HCT116 (cell line): ENCODE measurements around the gene KDM2B.

Source experiments
- CBX3 ChIP-seq: IDR thresholded peaks from 2 replicates; pipeline ENCODE4 v1.6.1; 2012; ENCODE audit warnings: low read depth
- CTCF ChIP-seq, 3 experiments: fragments of 200-600 bp in 1 of 3; sonication (generic) in 1 of 3; IDR thresholded peaks in 2 of 3; conservative IDR thresholded peaks in 1 of 3; 2 replicates each; pipeline ENCODE4 v1.5.1; 2012 to 2017; ENCODE audit warnings: low read depth in 2 of 3, low read length in 2 of 3, antibody characterized with exemption in 1 of 3, borderline replicate concordance in 1 of 3, control low read depth in 1 of 3, mild to moderate bottlenecking in 1 of 3, mixed read lengths in 1 of 3, mixed run types in 1 of 3, moderate library complexity in 1 of 3; ENCODE audit not compliant: insufficient read depth in 1 of 3
- POLR2A ChIP-seq: IDR thresholded peaks from 2 replicates; pipeline ENCODE4 v1.7.0; 2011; ENCODE audit warnings: borderline replicate concordance; ENCODE audit not compliant: insufficient read depth, insufficient read length; ENCODE audit errors: extremely low read depth
- POLR2AphosphoS5 ChIP-seq: IDR thresholded peaks from 2 replicates; pipeline ENCODE4 v1.6.1; 2011; ENCODE audit warnings: mild to moderate bottlenecking, low read depth, low read length, moderate library complexity

GRCh38 chr12:121465921-121466793, 114.7 kb downstream of the KDM2B start:
- TF ChIP-seq POLR2A, result no peak
- no peak for TF ChIP-seq CTCF (IDR thresholded peaks at IDR 0.05 in 2 of 3, conservative IDR thresholded peaks at IDR 0.05 in 1 of 3; ENCODE audit: borderline replicate concordance in 1 of 3, insufficient read depth in 1 of 3, low read depth in 2 of 3, low read length in 2 of 3)
- TF ChIP-seq POLR2AphosphoS5, result no peak
- TF ChIP-seq CBX3, result no peak
